IMR-90 (cell line): ENCODE results near the gene COPS2. TPM values are rescaled to one million over a fixed set of nuclear protein-coding genes. Genes with fewer than 3 reads are reported as not detected.
A peak's percentile ranks its signal among the peaks of the same experiment; 100 is the strongest.

ENCODE experiments used
- ATAC-seq: fragments of 200-7000 bp; cut with Tn5 transposase; 2 replicates; pipeline ENCODE4 v1.9.1; 2020; ENCODE audit warnings: low read depth, mild to moderate bottlenecking, moderate library complexity
- BruUV-seq: library from RNA; stranded (reverse); fragments of 400-500 nt; replicated peaks from 2 replicates; lab custom pipeline; 2021; lab: Mats Ljungman, UMichigan
- CTCF ChIA-PET: fragments of 300-600 bp; formaldehyde crosslinking; extraction: SDS; loops from one replicate; lab custom pipeline; 2021; ENCODE audit warnings: antibody characterized with exemption; lab: Yijun Ruan, JAX
- POLR2A ChIA-PET: fragments of 300-600 bp; sonication (Branson Sonifier 250); formaldehyde crosslinking; loops from one replicate; lab custom pipeline; 2022; ENCODE audit warnings: antibody characterized with exemption; ENCODE audit not compliant: unreplicated experiment; lab: Charles Lee
- DNase-seq: peaks from one replicate; pipeline ENCODE4 v3.0.0; 2013
- H2AFZ ChIP-seq: replicated peaks from 2 replicates; pipeline ENCODE3; 2013; ENCODE audit warnings: low read length, mild to moderate bottlenecking; ENCODE audit not compliant: poor library complexity
- H2AK5ac ChIP-seq: 2 replicates; pipeline ENCODE4 v1.6.1; 2013; ENCODE audit warnings: low read depth, low read length, inconsistent platforms
- H2AK9ac ChIP-seq: replicated peaks from 2 replicates; pipeline ENCODE3; 2013; ENCODE audit warnings: mild to moderate bottlenecking, low read depth, low read length, moderate library complexity; ENCODE audit not compliant: poor library complexity
- H2BK120ac ChIP-seq: 2 replicates; pipeline ENCODE4 v1.6.1; 2013; ENCODE audit warnings: low read depth, low read length, inconsistent platforms
- H2BK15ac ChIP-seq: 3 replicates; pipeline ENCODE4 v1.6.1; 2013; ENCODE audit warnings: low read depth, low read length, inconsistent platforms
- H2BK20ac ChIP-seq: 2 replicates; pipeline ENCODE4 v1.6.1; 2013; ENCODE audit warnings: low read depth, mild to moderate bottlenecking, inconsistent platforms, low read length, moderate library complexity
- H2BK5ac ChIP-seq: 2 replicates; pipeline ENCODE4 v1.6.1; 2013; ENCODE audit warnings: mild to moderate bottlenecking, low read depth, low read length, inconsistent platforms; ENCODE audit not compliant: poor library complexity, severe bottlenecking
- H3K14ac ChIP-seq: replicated peaks from 2 replicates; pipeline ENCODE4 v1.6.1; 2013; ENCODE audit warnings: low read depth, low read length, inconsistent platforms
- H3K18ac ChIP-seq: 2 replicates; pipeline ENCODE4 v1.6.1; 2013; ENCODE audit warnings: low read depth, low read length, control low read depth
- H3K23ac ChIP-seq: 2 replicates; pipeline ENCODE4 v1.6.1; 2013; ENCODE audit warnings: low read depth, low read length, inconsistent platforms
- H3K27ac ChIP-seq: 2 replicates; pipeline ENCODE4 v1.5.1; 2013; ENCODE audit warnings: mild to moderate bottlenecking, control low read depth, low read length; ENCODE audit not compliant: insufficient read depth
- H3K27me3 ChIP-seq: 2 replicates; pipeline ENCODE4 v1.6.1; 2013; ENCODE audit warnings: low read length; ENCODE audit not compliant: control insufficient read depth, insufficient read depth
- H3K36me3 ChIP-seq: 2 replicates; pipeline ENCODE4 v1.6.1; 2013; ENCODE audit warnings: low read length, mixed read lengths; ENCODE audit not compliant: control insufficient read depth, insufficient read depth
- H3K4ac ChIP-seq: 2 replicates; pipeline ENCODE4 v1.6.1; 2013; ENCODE audit warnings: low read depth, low read length, inconsistent platforms
- H3K4me1 ChIP-seq: 2 replicates; pipeline ENCODE4 v1.6.1; 2013; ENCODE audit warnings: low read length, mixed read lengths; ENCODE audit not compliant: control insufficient read depth, insufficient read depth
- H3K4me2 ChIP-seq: 2 replicates; pipeline ENCODE4 v1.6.1; 2013; ENCODE audit warnings: low read depth, mild to moderate bottlenecking, control low read depth, low read length, moderate library complexity
- H3K4me3 ChIP-seq: 2 replicates; pipeline ENCODE4 v1.5.1; 2013; ENCODE audit warnings: low read depth, mild to moderate bottlenecking, control low read depth, low read length, moderate library complexity; ENCODE audit not compliant: insufficient read depth
- H3K56ac ChIP-seq: 2 replicates; pipeline ENCODE4 v1.6.1; 2013; ENCODE audit warnings: low read length, inconsistent platforms; ENCODE audit not compliant: insufficient read depth; ENCODE audit errors: extremely low read depth
- H3K79me1 ChIP-seq, 2 experiments: 2 replicates each; pipeline ENCODE4 v1.6.1; 2013; ENCODE audit warnings: low read length in 2 of 2, inconsistent platforms in 1 of 2, low read depth in 1 of 2
- H3K9ac ChIP-seq: 2 replicates; pipeline ENCODE4 v1.6.1; 2013; ENCODE audit warnings: low read depth, low read length, control low read depth
- H3K9me1 ChIP-seq: 2 replicates; pipeline ENCODE4 v1.6.1; 2013; ENCODE audit warnings: low read length, inconsistent platforms; ENCODE audit not compliant: insufficient read depth
- H3K9me3 ChIP-seq: 2 replicates; pipeline ENCODE4 v1.6.1; 2013; ENCODE audit warnings: low read length; ENCODE audit not compliant: control insufficient read depth, insufficient read depth
- H4K20me1 ChIP-seq: 2 replicates; pipeline ENCODE4 v1.6.1; 2013; ENCODE audit warnings: low read length, inconsistent platforms; ENCODE audit not compliant: insufficient read depth
- H4K5ac ChIP-seq: 2 replicates; pipeline ENCODE4 v1.6.1; 2013; ENCODE audit warnings: mild to moderate bottlenecking, low read depth, low read length, control low read depth
- H4K8ac ChIP-seq, 2 experiments: 2 replicates each; pipeline ENCODE4 v1.6.1; 2013; ENCODE audit warnings: low read depth in 2 of 2, low read length in 2 of 2, control low read depth in 1 of 2, inconsistent platforms in 1 of 2
- H4K91ac ChIP-seq: 2 replicates; pipeline ENCODE4 v1.6.1; 2013; ENCODE audit warnings: low read depth, low read length, inconsistent platforms; ENCODE audit not compliant: insufficient read depth
- CTCF ChIP-seq: conservative IDR thresholded peaks from 2 replicates; pipeline ENCODE4 v1.5.1; 2012; ENCODE audit warnings: mild to moderate bottlenecking, low read depth, low read length, improper control_type of control experiment
- POLR2A ChIP-seq: IDR thresholded peaks from 2 replicates; pipeline ENCODE4 v1.6.1; 2012; ENCODE audit warnings: mild to moderate bottlenecking, low read depth, low read length
- RCOR1 ChIP-seq: IDR thresholded peaks from 2 replicates; pipeline ENCODE4 v1.6.1; 2012; ENCODE audit warnings: mild to moderate bottlenecking, low read length, improper control_type of control experiment; ENCODE audit not compliant: insufficient replicate concordance
- SMC3 ChIP-seq: fragments of 150-350 bp; IDR thresholded peaks from 2 replicates; pipeline ENCODE4 v1.6.1; 2016; ENCODE audit warnings: low read depth, mild to moderate bottlenecking, antibody characterized with exemption, low read length, moderate library complexity
- WGBS, 2 experiments: methylation state at CpG; one replicate each; pipeline versions ENCODE4 v1.1.5 to v1.1.7; 2013; ENCODE audit warnings: missing lambda C conversion rate in 2 of 2; ENCODE audit not compliant: insufficient read length in 1 of 2; ENCODE audit errors: extremely low coverage in 2 of 2; 5-methylcytosine and 5-hydroxymethylcytosine counted together
- dilution Hi-C: fragments of 300-500 bp; cut with HindIII; formaldehyde crosslinking; loops from one replicate; pipeline ENCODE4 v1.14.3; 2018; ENCODE audit warnings: low sequenced_read_pairs; ENCODE audit not compliant: unreplicated experiment
- in situ Hi-C: fragments of 300-500 bp; cut with MboI; formaldehyde crosslinking; loops from 3 replicates; pipeline ENCODE4 v1.14.3; 2019; ENCODE audit warnings: low sequenced_read_pairs, inconsistent platforms, mixed read lengths
- intact Hi-C: fragments of 100-400 bp; cut with micrococcal nuclease; formaldehyde crosslinking; loops from 2 replicates; pipeline ENCODE4 v1.10.0; 2022
- polyA plus RNA-seq, 3 experiments: library from polyadenylated mRNA; depleted of rRNA; stranded (reverse); fragments of >200 nt; gene quantifications; 2 replicates each; pipeline ENCODE4 v1.2.3, GENCODE V29; 2012; ENCODE audit warnings: low replicate concordance in 1 of 3
- total RNA-seq: library from RNA; depleted of rRNA; stranded (reverse); fragments of >200 nt; gene quantifications from 2 replicates; pipeline ENCODE4 v1.2.3, GENCODE V29; 2012

The COPS2 gene
- total and polyA plus RNA-seq, 2 of the 4 experiments (the other 2 are of a cell fraction): 54.6 to 75.6 TPM

GRCh38 chr15:49101536-49101935 lies 53.9 kb downstream of the COPS2 start:
- Histone ChIP-seq H3K4me3 (no peak overlapping the region), H2BK5ac (peak overlapping the region; percentile 45), H4K8ac (0 out of 4 replicates have a peak overlapping the region, but pooled peaks of 1 of the 2 experiments have one; percentile 61), H3K27ac (no peak overlapping the region), H3K79me1 (peaks cover 0 to 5% of the 10 kb centered on the region in 2 experiments; a peak in 2 of 4 replicates), H3K36me3 (peaks cover 10% of the 10 kb centered on the region), H3K9ac (no peak overlapping the region), H4K5ac (no peak overlapping the region), H2BK15ac (no peak overlapping the region), H3K23ac (no peak overlapping the region), H2AFZ (no peak overlapping the region), H2BK20ac (no peak overlapping the region), H2AK9ac (no peak overlapping the region), H2BK120ac (no peak overlapping the region), H3K4ac (no peak overlapping the region), H4K91ac (no peak overlapping the region), H3K14ac (no peak overlapping the region), H4K20me1 (no peaks in the 10 kb centered on the region), H3K9me1 (peaks cover 4% of the 10 kb centered on the region; the same call in 1 of the 2 replicates), H3K9me3 (no peaks in the 10 kb centered on the region), H3K4me2 (no peak overlapping the region), H3K18ac (no peak overlapping the region), H3K4me1 (no peaks in the 10 kb centered on the region), H3K56ac (no peak overlapping the region), H2AK5ac (no peak overlapping the region), H3K27me3 (no peaks in the 10 kb centered on the region)
- intact Hi-C loops (no loop called here), dilution Hi-C loops (no loop called here), in situ Hi-C loops (no loop called here)
- ATAC-seq: peak; percentile 56
- CTCF ChIA-PET: no interaction called here
- peak; percentile 76 for DNase-seq
- no CpG with 5 or more reads among the region's 2 CpGs for WGBS, 2 experiments
- POLR2A ChIA-PET: no interaction called here
- no peak for TF ChIP-seq RCOR1
- TF ChIP-seq SMC3: no peak
- no peak for TF ChIP-seq CTCF
- no peak for TF ChIP-seq POLR2A
- no TSS peak for BruUV-seq
